GM12874 (cell line): ENCODE measurements around the gene PITRM1.

Experiments
- TF ChIP-seq, protein P1 (sequence below): IDR thresholded peaks from 2 replicates; pipeline ENCODE4 v1.5.1; 2011; ENCODE audit warnings: low read depth, mild to moderate bottlenecking, control low read depth, low read length, moderate library complexity; ENCODE audit not compliant: insufficient read depth

PITRM1 gene

DNA sequence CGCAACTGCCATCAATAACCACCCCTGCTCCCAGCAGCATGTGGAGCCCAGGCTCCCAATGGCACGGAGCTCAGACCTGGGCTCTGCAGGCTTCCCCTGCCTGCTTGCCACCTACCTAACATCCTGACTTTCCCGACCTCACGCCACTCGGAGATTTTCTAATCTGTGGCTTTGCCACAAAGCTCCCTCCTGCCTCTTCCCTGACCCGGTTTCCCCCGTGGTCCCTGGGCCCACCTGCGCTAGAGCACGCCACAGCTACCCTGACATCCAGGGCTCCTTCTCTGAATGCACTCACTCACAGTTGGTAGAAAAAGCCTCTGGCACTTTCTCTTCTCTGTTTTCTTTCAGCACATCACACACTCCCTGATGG is 20.0 kb downstream of the PITRM1 start:
- TF ChIP-seq, protein P1, sequence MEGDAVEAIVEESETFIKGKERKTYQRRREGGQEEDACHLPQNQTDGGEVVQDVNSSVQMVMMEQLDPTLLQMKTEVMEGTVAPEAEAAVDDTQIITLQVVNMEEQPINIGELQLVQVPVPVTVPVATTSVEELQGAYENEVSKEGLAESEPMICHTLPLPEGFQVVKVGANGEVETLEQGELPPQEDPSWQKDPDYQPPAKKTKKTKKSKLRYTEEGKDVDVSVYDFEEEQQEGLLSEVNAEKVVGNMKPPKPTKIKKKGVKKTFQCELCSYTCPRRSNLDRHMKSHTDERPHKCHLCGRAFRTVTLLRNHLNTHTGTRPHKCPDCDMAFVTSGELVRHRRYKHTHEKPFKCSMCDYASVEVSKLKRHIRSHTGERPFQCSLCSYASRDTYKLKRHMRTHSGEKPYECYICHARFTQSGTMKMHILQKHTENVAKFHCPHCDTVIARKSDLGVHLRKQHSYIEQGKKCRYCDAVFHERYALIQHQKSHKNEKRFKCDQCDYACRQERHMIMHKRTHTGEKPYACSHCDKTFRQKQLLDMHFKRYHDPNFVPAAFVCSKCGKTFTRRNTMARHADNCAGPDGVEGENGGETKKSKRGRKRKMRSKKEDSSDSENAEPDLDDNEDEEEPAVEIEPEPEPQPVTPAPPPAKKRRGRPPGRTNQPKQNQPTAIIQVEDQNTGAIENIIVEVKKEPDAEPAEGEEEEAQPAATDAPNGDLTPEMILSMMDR = no peak

- TF ChIP-seq, protein P1 = no peak
Observed at GRCh38 chr10:3151889-3152565, 20.6 kb downstream of the PITRM1 start.

DNA sequence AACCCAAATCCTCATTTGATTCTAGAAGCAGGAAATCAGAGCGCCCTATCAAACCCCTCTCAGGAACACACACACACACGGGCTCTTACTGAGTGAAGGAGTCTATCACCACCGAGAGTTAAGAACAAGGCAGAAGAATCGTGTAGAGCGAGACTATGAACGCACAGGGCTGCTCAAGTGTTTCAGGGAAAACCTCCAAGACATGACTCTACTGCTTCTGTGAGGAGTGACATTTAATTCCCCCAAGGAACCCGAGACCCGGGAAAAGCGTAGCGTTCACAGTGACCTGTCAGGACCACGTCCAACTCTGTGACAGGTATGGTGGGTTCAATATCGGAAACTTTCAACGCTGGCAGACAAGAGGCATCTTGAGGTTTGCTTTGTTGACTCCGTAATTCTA is 21.6 kb downstream of the PITRM1 start:
- TF ChIP-seq, protein P1 = no peak

GRCh38 chr10:3150366-3150765 is 22.2 kb downstream of the PITRM1 start:
- TF ChIP-seq, protein P1 = no peak

- TF ChIP-seq, protein P1 = no peak
Observed at GRCh38 chr10:3149918-3150317, 22.7 kb downstream of the PITRM1 start.

- TF ChIP-seq, protein P1 = no peak
Observed at GRCh38 chr10:3148994-3149393, 23.6 kb downstream of the PITRM1 start.

GRCh38 chr10:3148041-3148440 is 24.5 kb downstream of the PITRM1 start:
- TF ChIP-seq, protein P1 = no peak
